Measurements from ENCODE around the gene SNX5.

Gene SNX5

GRCh38 chr20:17931513-17931912 lies 37.1 kb downstream of the SNX5 start:
- no peak overlapping the region for H3K27ac ChIP-seq
- H3K4me3 ChIP-seq: no peak overlapping the region

DNA sequence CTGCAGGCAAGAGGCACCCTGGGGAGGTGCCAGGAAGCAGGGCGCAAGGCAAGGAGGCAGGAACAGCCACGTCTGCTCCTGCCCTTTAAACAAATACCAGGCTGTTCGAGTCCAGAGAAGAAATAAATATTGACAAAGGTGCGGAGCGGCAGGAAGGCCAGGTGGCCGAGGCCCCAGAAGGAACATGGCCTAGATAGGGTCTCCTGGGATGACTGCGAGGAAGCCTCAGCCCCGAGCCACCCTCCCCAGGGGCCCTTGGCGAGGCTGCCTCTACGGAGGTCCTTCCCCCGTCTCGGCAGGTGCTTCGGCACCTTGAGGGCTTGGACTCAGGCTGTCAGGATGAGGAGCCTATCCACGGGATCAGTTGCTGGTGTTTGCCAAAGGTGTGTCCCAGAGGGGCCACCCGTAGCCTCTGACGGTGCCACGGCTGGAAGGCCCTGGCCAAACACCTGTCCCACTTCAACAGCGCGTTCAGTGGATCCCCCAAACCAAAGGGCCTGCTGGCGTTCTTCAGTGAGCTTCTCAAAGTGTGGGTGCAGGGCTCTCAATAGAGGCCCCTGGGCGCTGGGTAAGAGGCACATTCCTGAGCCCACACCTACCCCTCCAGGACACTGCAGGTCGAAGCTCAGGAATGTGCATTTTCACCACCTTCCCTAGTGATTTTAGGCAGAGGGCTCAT lies 39.8 kb downstream of the SNX5 start:
- no peak overlapping the region for H3K4me3 ChIP-seq
- H3K27ac ChIP-seq: no peak overlapping the region

- Histone ChIP-seq H3K4me3 (no peak overlapping the region), H3K27ac (no peak overlapping the region)
Measured at GRCh38 chr20:17928211-17928611, 40.4 kb downstream of the SNX5 start.

DNA sequence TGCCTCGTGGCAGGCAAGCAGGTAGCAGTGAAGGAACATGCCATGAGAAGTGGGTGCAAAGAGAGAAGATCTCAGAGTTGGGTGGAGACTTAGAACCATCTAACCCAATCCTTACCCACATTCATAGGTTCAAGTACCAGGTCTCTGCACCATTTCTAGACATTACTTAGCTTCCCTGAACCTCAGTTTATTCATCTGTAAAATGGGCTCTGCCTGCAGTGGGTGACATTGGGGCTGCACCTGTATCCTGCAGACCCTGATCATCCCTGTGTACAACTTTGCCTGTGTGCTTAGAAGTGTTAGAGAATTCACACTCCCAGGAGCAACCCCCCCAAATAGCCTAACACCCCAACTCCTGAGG lies 42.7 kb downstream of the SNX5 start:
- H3K27ac ChIP-seq: no peak overlapping the region
- H3K4me3 ChIP-seq: no peak overlapping the region

GRCh38 chr20:17925141-17925939 lies 43.3 kb downstream of the SNX5 start:
- no peak overlapping the region for H3K27ac ChIP-seq
- H3K4me3 ChIP-seq: no peak overlapping the region

- no peak overlapping the region for H3K27ac ChIP-seq
- no peak overlapping the region for H3K4me3 ChIP-seq
Measured at GRCh38 chr20:17921774-17922173, 46.8 kb downstream of the SNX5 start.

- Histone ChIP-seq H3K27ac (no peak overlapping the region), H3K4me3 (no peak overlapping the region)
Measured at GRCh38 chr20:17919149-17919548, 49.4 kb downstream of the SNX5 start.

DNA sequence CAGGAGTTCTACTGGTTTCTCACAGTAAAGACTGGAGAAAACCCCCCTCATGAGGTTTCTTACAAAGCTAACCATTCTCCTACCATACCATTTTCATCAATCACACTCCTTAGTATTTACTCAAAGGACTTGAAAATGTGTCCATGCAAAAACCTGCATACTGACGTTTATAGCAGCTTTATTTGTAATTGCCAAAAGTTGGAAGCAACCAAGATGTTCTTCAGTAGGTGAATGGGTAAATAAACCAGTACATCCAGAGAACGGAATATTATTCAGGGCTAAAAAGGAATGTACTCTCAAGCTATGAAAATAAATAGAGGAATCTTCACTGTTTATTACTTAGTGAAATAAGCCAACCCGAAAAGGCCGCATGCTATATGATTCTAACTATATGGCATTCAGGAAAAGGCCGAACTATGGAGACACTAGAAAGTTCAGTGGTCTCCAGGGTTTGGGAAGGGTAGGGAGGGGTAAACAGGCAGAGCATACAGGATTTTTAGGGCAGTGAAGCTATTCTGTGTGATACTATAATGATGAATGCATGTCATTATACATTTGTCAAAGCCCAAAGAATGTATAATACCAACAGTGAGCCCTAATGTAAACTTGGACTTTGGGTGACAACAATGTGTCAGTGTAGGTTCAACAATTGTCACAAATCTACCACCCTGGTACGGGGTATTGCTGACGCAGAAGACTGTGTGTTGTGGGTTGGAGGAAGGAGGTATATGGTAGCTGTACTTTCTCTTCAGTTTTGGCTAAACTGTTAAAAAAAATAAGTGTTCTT lies 50.6 kb downstream of the SNX5 start:
- H3K4me3 ChIP-seq: no peak overlapping the region
- H3K27ac ChIP-seq: no peak overlapping the region

DNA sequence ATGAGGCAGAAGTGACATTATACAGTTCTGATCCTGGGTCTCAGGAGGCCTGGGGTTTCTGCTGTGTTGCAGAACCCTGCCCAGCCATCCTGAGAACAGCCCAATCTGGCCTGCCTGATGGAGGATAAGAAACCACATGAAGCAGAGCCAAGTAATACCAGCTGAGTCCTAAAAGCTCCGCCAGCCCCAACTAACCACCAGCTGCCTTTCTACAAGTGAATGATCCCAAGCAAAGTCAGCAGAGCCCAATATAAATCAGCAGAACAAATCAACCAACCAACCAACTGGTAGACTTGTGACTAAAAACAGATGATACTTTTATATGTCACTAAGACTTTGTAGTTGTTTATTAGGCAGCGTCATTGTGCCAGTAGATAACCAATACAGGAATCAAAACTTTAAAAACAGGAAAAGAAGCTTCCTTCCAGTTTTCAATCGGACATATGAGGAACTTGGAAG lies 52.1 kb downstream of the SNX5 start:
- H3K27ac ChIP-seq: peak overlapping the region in 6 of 21 experiments; percentile 1 to 69 (median 26)
- H3K4me3 ChIP-seq: no peak overlapping the region

DNA sequence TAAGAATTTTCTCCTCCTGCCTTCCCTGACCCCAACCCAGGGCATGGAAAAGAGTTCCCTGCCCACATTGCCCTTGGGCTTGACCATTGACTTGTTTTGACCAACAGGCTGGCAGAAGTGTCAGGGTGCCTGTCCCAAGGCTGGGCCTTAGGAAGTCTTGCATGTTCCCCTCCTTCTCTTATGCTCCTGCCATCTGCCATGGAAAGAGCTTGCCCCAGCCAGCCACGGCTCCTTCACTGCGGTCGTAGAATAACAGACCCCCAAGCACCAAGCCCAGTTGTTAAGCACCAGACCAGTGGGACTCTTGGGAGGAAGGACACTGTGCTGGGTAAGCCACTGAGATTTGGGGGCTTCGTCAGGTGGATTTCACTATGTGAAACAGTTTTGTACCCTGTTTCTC lies 53.6 kb downstream of the SNX5 start:
- Histone ChIP-seq H3K4me3 (no peak overlapping the region), H3K27ac (no peak overlapping the region)

- Histone ChIP-seq H3K4me3 (no peak overlapping the region), H3K27ac (peak overlapping the region in 6 of 21 experiments; percentile 7 to 58 (median 42))
Measured at GRCh38 chr20:17912916-17913315, 55.7 kb downstream of the SNX5 start.

GRCh38 chr20:17911927-17912326 lies 56.7 kb downstream of the SNX5 start:
- Histone ChIP-seq H3K4me3 (no peak overlapping the region), H3K27ac (no peak overlapping the region)

- Histone ChIP-seq H3K4me3 (no peak overlapping the region), H3K27ac (peak overlapping the region in 3 of 21 experiments; percentile 17 to 41 (median 37))
Measured at GRCh38 chr20:17910828-17911294, 57.7 kb downstream of the SNX5 start.

DNA sequence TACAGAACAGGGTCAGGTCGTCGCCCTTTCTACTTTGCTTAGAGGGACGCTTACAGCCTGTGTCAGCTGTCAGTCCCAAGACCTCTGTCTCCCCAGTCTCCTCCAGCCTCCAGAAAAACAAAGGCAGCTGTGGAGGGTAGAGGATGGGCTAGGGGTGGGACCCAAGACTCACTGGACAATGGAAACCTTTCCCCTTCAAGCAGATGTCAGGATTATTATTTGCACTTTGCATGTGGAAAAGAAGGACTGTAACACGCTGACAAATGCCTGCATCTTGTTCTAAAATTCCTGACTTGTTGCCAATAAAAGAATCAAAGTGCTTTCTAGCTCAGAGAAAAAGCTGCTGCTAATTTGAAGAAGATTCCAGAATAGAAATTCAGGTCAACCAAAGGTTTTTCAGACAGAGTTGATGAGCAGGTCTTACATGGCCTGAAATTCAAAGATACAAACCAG lies 58.7 kb downstream of the SNX5 start:
- peak overlapping the region in 2 of 21 experiments; percentile 20 to 37 for H3K27ac ChIP-seq
- H3K4me3 ChIP-seq: no peak overlapping the region

DNA sequence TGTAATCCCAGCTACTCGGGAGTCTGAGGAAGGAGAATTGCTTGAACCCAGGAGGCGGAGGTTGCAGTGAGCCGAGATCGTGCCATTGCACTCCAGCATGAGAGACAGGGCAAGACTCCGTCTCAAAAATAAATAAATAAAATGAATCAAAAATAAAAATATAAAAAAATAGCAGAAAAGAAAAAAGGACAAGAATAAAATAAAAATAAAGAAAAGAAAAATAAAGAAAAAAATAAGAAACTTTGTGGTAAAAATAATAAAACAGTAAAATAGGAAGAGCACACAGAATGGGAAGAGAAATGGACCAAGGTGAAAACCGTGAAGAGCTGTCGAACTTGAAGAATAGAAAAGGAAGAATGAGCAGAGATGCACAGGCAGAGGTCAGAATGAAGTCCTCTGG lies 63.0 kb downstream of the SNX5 start:
- Histone ChIP-seq H3K27ac (no peak overlapping the region), H3K4me3 (no peak overlapping the region)

DNA sequence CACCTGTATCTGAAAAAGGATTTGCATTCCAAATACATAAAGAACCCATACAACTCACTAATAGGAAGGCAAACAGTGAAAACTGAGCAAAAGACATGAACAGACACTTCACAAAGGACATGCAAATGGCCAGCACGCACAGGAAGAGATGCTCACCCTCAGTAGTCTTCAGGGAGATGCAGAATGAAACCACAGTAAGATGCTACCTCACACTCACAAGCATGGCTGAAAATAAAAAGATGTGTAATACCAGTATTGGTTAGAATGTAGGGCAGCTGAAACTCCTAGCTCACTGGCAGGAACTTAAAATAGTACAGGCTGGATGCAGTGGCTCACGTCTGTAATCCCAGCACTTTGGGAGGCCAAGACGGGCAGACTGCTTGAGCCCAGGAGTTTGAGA lies 64.6 kb downstream of the SNX5 start:
- Histone ChIP-seq H3K4me3 (no peak overlapping the region), H3K27ac (no peak overlapping the region)

DNA sequence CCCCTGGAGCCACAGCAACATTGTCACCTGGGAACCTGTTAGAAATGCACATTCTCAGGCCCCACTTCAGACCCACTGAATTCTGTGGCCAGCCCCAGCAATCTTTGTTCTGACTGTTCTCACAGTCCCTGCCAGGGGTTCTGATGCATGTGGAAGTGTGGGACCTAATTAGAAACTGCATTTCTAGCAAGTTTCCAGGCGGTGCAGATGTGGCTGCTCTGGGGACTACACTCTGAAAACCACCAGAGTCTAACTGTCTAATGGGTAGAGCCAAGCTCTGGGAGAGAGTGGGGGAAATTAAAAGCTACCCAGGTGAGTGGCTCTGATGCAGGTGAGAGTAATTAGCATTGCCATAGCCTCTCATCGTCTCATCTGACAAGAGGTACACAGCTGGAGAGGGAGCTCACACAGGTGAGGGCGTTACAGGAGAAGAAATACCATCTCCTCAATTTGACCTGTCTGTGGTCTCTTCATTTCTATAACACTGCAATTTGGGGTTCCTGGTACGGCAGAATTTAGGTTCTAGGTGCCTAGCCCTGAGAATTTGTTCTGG lies 66.0 kb downstream of the SNX5 start:
- no peak overlapping the region for H3K4me3 ChIP-seq
- no peak overlapping the region for H3K27ac ChIP-seq

GRCh38 chr20:17901971-17902370 lies 66.6 kb downstream of the SNX5 start:
- no peak overlapping the region for H3K27ac ChIP-seq
- H3K4me3 ChIP-seq: no peak overlapping the region

DNA sequence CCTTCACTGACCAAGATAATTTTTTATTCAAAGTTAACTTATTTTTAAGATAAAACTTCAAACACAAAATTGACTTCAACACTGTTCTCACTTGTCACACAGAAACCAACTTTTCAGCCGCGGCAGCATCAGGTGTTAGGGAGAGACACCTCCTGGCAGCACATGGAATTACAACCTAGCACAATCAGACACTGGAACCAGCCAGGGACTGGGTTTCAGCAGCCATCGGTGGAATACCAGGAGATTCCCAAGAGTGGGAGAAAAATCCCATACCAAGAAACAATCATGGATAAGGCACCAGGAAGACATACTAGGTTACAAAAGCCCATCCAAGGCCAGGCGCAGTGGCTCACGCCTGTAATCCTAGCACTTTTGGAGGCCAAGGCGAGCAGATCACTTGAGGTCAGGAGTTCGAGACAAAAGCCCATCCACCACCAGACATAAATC lies 70.0 kb downstream of the SNX5 start:
- Histone ChIP-seq H3K4me3 (no peak overlapping the region), H3K27ac (no peak overlapping the region)

All from skin epidermis (tissue), 12 donors.